ENCODE data around the gene ITGB8. TPM values are rescaled to one million over a fixed set of nuclear protein-coding genes. Genes with fewer than 3 reads are reported as not detected.

The ITGB8 gene
- total and polyA plus RNA-seq, 2 of the 4 experiments (the other 2 are of a cell fraction), result 2.6 to 10.2 TPM

- H2BK20ac ChIP-seq (ENCODE audit: low read depth, low read length), result peak overlapping the region; percentile 69; the same call in 1 of the 2 replicates
- peak overlapping the region; percentile 91; the same call in 1 of the 2 replicates for H3K18ac ChIP-seq (ENCODE audit: low read depth, low read length)
- dilution Hi-C loops (cut with HindIII; ENCODE audit: low sequenced_read_pairs, unreplicated experiment) (no loop called here), in situ Hi-C loops (cut with MboI; ENCODE audit: low sequenced_read_pairs) (loop anchor here (10.0 to 25.0 kb wide), 2 partner anchors 326 to 549 kb away; partner anchors contain the start of gene TMEM196), intact Hi-C loops (cut with micrococcal nuclease) (loop anchor here (1.0 to 5.0 kb wide), 4 partner anchors 153 to 557 kb away; no protein-coding TSS in a partner anchor)
- CTCF ChIA-PET, result interaction anchor here (1.0 to 2.0 kb wide), 4 partner anchors 11 to 597 kb away, joined by 3 to 6 read pairs (median 4); no protein-coding TSS in a partner anchor
- POLR2A ChIA-PET (ENCODE audit: unreplicated experiment), result interaction anchor here (1.5 kb wide), 1 partner anchor 19 kb away, joined by 3 read pairs; no protein-coding TSS in a partner anchor
- H3K9ac ChIP-seq (ENCODE audit: low read depth, low read length), result 0 out of 2 replicates have a peak overlapping the region, but pooled peaks have one; percentile 4
- no peak overlapping the region for H3K4me3 ChIP-seq (ENCODE audit: insufficient read depth, low read depth, low read length)
- no peak overlapping the region for H3K4me2 ChIP-seq (ENCODE audit: low read depth, low read length)
- no peak overlapping the region for H4K91ac ChIP-seq (ENCODE audit: insufficient read depth, low read depth, low read length)
- WGBS, 2 experiments (ENCODE audit: extremely low coverage in 2 of 2, insufficient read length in 1 of 2), result no CpG with 5 or more reads among the region's 3 CpGs
- no peak overlapping the region for H3K14ac ChIP-seq (replicated peaks; ENCODE audit: low read depth, low read length)
- BruUV-seq (replicated peaks), result no TSS peak
- TF ChIP-seq CTCF (conservative IDR thresholded peaks at IDR 0.05; ENCODE audit: low read depth, low read length) (peak; percentile 58), RAD21 (IDR thresholded peaks at IDR 0.05; ENCODE audit: low read length) (peak; percentile 73), RCOR1 (IDR thresholded peaks at IDR 0.05; ENCODE audit: insufficient replicate concordance, low read length) (no peak), MAFK (IDR thresholded peaks at IDR 0.05; ENCODE audit: low read depth, low read length) (no peak), SMC3 (IDR thresholded peaks at IDR 0.05; ENCODE audit: low read depth, low read length) (peak; percentile 67)
- peak; percentile 67 for DNase-seq
- H4K8ac ChIP-seq (ENCODE audit: low read depth in 2 of 2, low read length in 2 of 2), result no peak overlapping the region
- no peak overlapping the region; the same call in 1 of the 2 replicates for H4K5ac ChIP-seq (ENCODE audit: low read depth, low read length)
- H4K20me1 ChIP-seq (ENCODE audit: insufficient read depth, low read length), result no peaks in the 10 kb centered on the region
- no peak overlapping the region for H2AK5ac ChIP-seq (ENCODE audit: low read depth, low read length)
- no peak overlapping the region for H2AK9ac ChIP-seq (replicated peaks; ENCODE audit: low read depth, low read length, poor library complexity)
- no peaks in the 10 kb centered on the region for H3K79me1 ChIP-seq (ENCODE audit: low read depth in 1 of 2, low read length in 2 of 2)
- no peaks in the 10 kb centered on the region for H3K27me3 ChIP-seq (ENCODE audit: control insufficient read depth, insufficient read depth, low read length)
- no peaks in the 10 kb centered on the region for H3K36me3 ChIP-seq (ENCODE audit: control insufficient read depth, insufficient read depth, low read length)
- no peak overlapping the region; the same call in 1 of the 2 replicates for H3K27ac ChIP-seq (ENCODE audit: insufficient read depth, low read length)
- H2BK120ac ChIP-seq (ENCODE audit: low read depth, low read length), result peak overlapping the region; percentile 50
- peak; percentile 61 for ATAC-seq (ENCODE audit: low read depth)
- no peak overlapping the region for H2AFZ ChIP-seq (replicated peaks; ENCODE audit: low read length, poor library complexity)
- no peak overlapping the region for H2BK5ac ChIP-seq (ENCODE audit: low read depth, low read length, poor library complexity, severe bottlenecking)
- 0 out of 2 replicates have a peak overlapping the region, but pooled peaks have one; percentile 51 for H3K4ac ChIP-seq (ENCODE audit: low read depth, low read length)
- H3K9me3 ChIP-seq (ENCODE audit: control insufficient read depth, insufficient read depth, low read length), result no peaks in the 10 kb centered on the region
- H2BK15ac ChIP-seq (ENCODE audit: low read depth, low read length), result no peak overlapping the region
- peaks cover 3% of the 10 kb centered on the region for H3K4me1 ChIP-seq (ENCODE audit: control insufficient read depth, insufficient read depth, low read length)
- H3K56ac ChIP-seq (ENCODE audit: extremely low read depth, insufficient read depth, low read length), result no peak overlapping the region
- no peak overlapping the region for H3K23ac ChIP-seq (ENCODE audit: low read depth, low read length)
- H3K9me1 ChIP-seq (ENCODE audit: insufficient read depth, low read length), result peaks cover 2% of the 10 kb centered on the region; the same call in 1 of the 2 replicates
Measured at GRCh38 chr7:20310963-20311742, 19.5 kb upstream of the ITGB8 start.

All from IMR-90 (cell line).